K562 (cell line): Measurements from ENCODE around the gene APBA2. TPM values are rescaled to one million over a fixed set of nuclear protein-coding genes. Genes with fewer than 3 reads are reported as not detected.

Experiments
- CREM ChIP-seq: IDR thresholded peaks from 2 replicates; pipeline ENCODE4 v1.6.1; 2014; ENCODE audit warnings: antibody characterized with exemption, low read depth
- CTCF ChIP-seq, 3 experiments: IDR thresholded peaks in 2 of 3; conservative IDR thresholded peaks in 1 of 3; 2 replicates each; pipeline ENCODE4 v1.5.1; 2011 to 2012; ENCODE audit warnings: low read length in 3 of 3, mild to moderate bottlenecking in 3 of 3, control low read depth in 2 of 3, improper control_type of control experiment in 1 of 3, inconsistent platforms in 1 of 3, low read depth in 1 of 3, mixed read lengths in 1 of 3, moderate library complexity in 1 of 3; ENCODE audit not compliant: insufficient read depth in 2 of 3
- KLF13 ChIP-seq: fragments of 450-650 bp; IDR thresholded peaks from 2 replicates; pipeline ENCODE4 v1.6.1; 2016; ENCODE audit warnings: missing genetic modification characterization, low read depth, mild to moderate bottlenecking, missing compliant biosample characterization, moderate library complexity, borderline replicate concordance
- MGA ChIP-seq: fragments of 450-650 bp; IDR thresholded peaks from 2 replicates; pipeline ENCODE4 v1.6.1; 2016; ENCODE audit warnings: mild to moderate bottlenecking, moderate library complexity
- RAD21 ChIP-seq, 2 experiments: fragments of 250-450 bp in 1 of 2; fragments of 450-650 bp in 1 of 2; sonication (Bioruptor Pico) in 1 of 2; formaldehyde crosslinking in 1 of 2; IDR thresholded peaks in 1 of 2; conservative IDR thresholded peaks in 1 of 2; 2 replicates each; pipeline versions ENCODE4 v1.4.0 to v1.8.0; 2020 to 2022; ENCODE audit warnings: mild to moderate bottlenecking in 2 of 2, moderate library complexity in 1 of 2
- ZBTB11 ChIP-seq, 3 experiments: fragments of 200-800 bp in 1 of 3; fragments of 250-450 bp in 1 of 3; fragments of 450-650 bp in 1 of 3; sonication (Bioruptor Pico) in 1 of 3; sonication (Bioruptor generic) in 1 of 3; formaldehyde crosslinking in 1 of 3; IDR thresholded peaks; 2 replicates each; pipeline versions ENCODE4 v1.6.1 to v1.8.0; 2016 to 2022; ENCODE audit warnings: mild to moderate bottlenecking in 2 of 3, missing genetic modification characterization in 2 of 3, missing compliant biosample characterization in 1 of 3, moderate library complexity in 1 of 3
- polyA plus RNA-seq, 8 experiments: library from polyadenylated mRNA; depleted of rRNA in 4 of 8; stranded (reverse) in 5 of 8; unstranded in 3 of 8; fragments of >200 nt; fragmentation: Nextera tagmentation in 2 of 8; fragmentation: Illumina TruSeq in 1 of 8; extraction: Ambion mirVana in 2 of 8; extraction: Trizol in 1 of 8; gene quantifications; 2 replicates each; pipeline versions ENCODE4 v1.2.1 to v1.2.3, GENCODE V29; 2011 to 2014; ENCODE audit warnings: inconsistent platforms in 1 of 8, missing spikeins in 1 of 8
- total RNA-seq, 7 experiments: library from RNA; depleted of rRNA in 6 of 7; stranded (reverse); fragments of >200 nt in 6 of 7; fragmentation: Illumina TruSeq in 2 of 7; extraction: Trizol in 2 of 7; gene quantifications; 2 replicates each; pipeline versions ENCODE4 v1.2.1 to v1.2.3, GENCODE V29; 2011 to 2021; ENCODE audit warnings: low replicate concordance in 1 of 7

APBA2 gene
- total and polyA plus RNA-seq, 9 of the 15 experiments (the other 6 are each of a cell fraction or from before 2014, with no cell fraction given): 0.24 to 40.9 (median 25.2) TPM

GRCh38 chr15:28983432-28984311, 97.9 kb downstream of the APBA2 start (continued):
- 0 out of 2 replicates have a peak, but pooled peaks have one; percentile 31 for TF ChIP-seq MGA
- peak; percentile 56; the same call in 1 of the 2 replicates for TF ChIP-seq KLF13 (tag)
- 0 out of 2 replicates have a peak, but pooled peaks have one; percentile 6 for TF ChIP-seq CREM
- no peak for TF ChIP-seq ZBTB11 (CRISPR knock-in tag; IDR thresholded peaks at IDR 0.05)
- TF ChIP-seq RAD21 (CRISPR knock-in tag; conservative IDR thresholded peaks at IDR 0.05 in 1 of 2, IDR thresholded peaks at IDR 0.05 in 1 of 2): peak in 1 of 2 experiments; percentile 35; a peak in 2 of 4 replicates
- peak; percentile 63 to 75 (median 71) for TF ChIP-seq CTCF (IDR thresholded peaks at IDR 0.05 in 2 of 3, conservative IDR thresholded peaks at IDR 0.05 in 1 of 3; ENCODE audit: insufficient read depth in 2 of 3, low read depth in 1 of 3, low read length in 3 of 3)
